ENCODE measurements around the gene CCL5.

CCL5 gene

GRCh38 chr17:35864853-35865252 is 15.3 kb downstream of the CCL5 start:
- TF ChIP-seq CTCF (IDR thresholded peaks at IDR 0.05): no peak

GRCh38 chr17:35856603-35857002 is 23.6 kb downstream of the CCL5 start:
- no peak for TF ChIP-seq CTCF (IDR thresholded peaks at IDR 0.05)

- no peak for TF ChIP-seq CTCF (IDR thresholded peaks at IDR 0.05)
Measured at GRCh38 chr17:35855965-35856364, 24.2 kb downstream of the CCL5 start.

GRCh38 chr17:35849469-35850348 is 30.5 kb downstream of the CCL5 start:
- peak; percentile 85 for TF ChIP-seq CTCF (IDR thresholded peaks at IDR 0.05)

- no peak for TF ChIP-seq CTCF (IDR thresholded peaks at IDR 0.05)
Measured at GRCh38 chr17:35847633-35848373, 32.4 kb downstream of the CCL5 start.

GRCh38 chr17:35847006-35847405 is 33.2 kb downstream of the CCL5 start:
- TF ChIP-seq CTCF (IDR thresholded peaks at IDR 0.05): no peak

- TF ChIP-seq CTCF (IDR thresholded peaks at IDR 0.05): no peak
Measured at GRCh38 chr17:35846055-35846809, 33.9 kb downstream of the CCL5 start.
